ENCODE measurements around the gene PASK.
"Not testable (repeated sequence)": the region's sequence is repeated elsewhere in the genome, so short reads cannot be mapped to it uniquely, and the experiment has no call there.

Gene PASK

GRCh38 chr2:241111440-241111805 lies 37.8 kb downstream of the PASK start:
- Histone ChIP-seq H3K4me1 (ENCODE audit: control insufficient read depth, insufficient read depth, low read length) (no peaks in the 10 kb centered on the region), H3K4me3 (ENCODE audit: low read depth, low read length) (no peak overlapping the region), H3K9ac (ENCODE audit: low read length) (no peak overlapping the region), H3K27me3 (ENCODE audit: control insufficient read depth, insufficient read depth, low read length) (no peaks in the 10 kb centered on the region), H3K36me3 (ENCODE audit: control insufficient read depth, insufficient read depth, low read length) (peaks cover 69% of the 10 kb centered on the region), H3K27ac (ENCODE audit: low read depth, low read length) (no peak overlapping the region), H3K9me3 (ENCODE audit: control insufficient read depth, insufficient read depth, low read depth, low read length) (no peaks in the 10 kb centered on the region)

GRCh38 chr2:241110607-241111439 lies 38.4 kb downstream of the PASK start:
- Histone ChIP-seq H3K4me1 (ENCODE audit: control insufficient read depth, insufficient read depth, low read length) (no peaks in the 10 kb centered on the region), H3K4me3 (ENCODE audit: low read depth, low read length) (no peak overlapping the region), H3K27me3 (ENCODE audit: control insufficient read depth, insufficient read depth, low read length) (no peaks in the 10 kb centered on the region), H3K27ac (ENCODE audit: low read depth, low read length) (no peak overlapping the region), H3K9ac (ENCODE audit: low read length) (no peak overlapping the region), H3K36me3 (ENCODE audit: control insufficient read depth, insufficient read depth, low read length) (peaks cover 66% of the 10 kb centered on the region), H3K9me3 (ENCODE audit: control insufficient read depth, insufficient read depth, low read depth, low read length) (no peaks in the 10 kb centered on the region)

GRCh38 chr2:241110089-241110606 lies 39.1 kb downstream of the PASK start:
- Histone ChIP-seq H3K4me1 (ENCODE audit: control insufficient read depth, insufficient read depth, low read length) (no peaks in the 10 kb centered on the region), H3K9me3 (ENCODE audit: control insufficient read depth, insufficient read depth, low read depth, low read length) (no peaks in the 10 kb centered on the region), H3K4me3 (ENCODE audit: low read depth, low read length) (no peak overlapping the region), H3K9ac (ENCODE audit: low read length) (no peak overlapping the region), H3K36me3 (ENCODE audit: control insufficient read depth, insufficient read depth, low read length) (peaks cover 63% of the 10 kb centered on the region), H3K27me3 (ENCODE audit: control insufficient read depth, insufficient read depth, low read length) (no peaks in the 10 kb centered on the region), H3K27ac (ENCODE audit: low read depth, low read length) (no peak overlapping the region)

- no peaks in the 10 kb centered on the region for H3K4me1 ChIP-seq (ENCODE audit: control insufficient read depth, insufficient read depth, low read length)
- H3K36me3 ChIP-seq (ENCODE audit: control insufficient read depth, insufficient read depth, low read length), result peaks cover 56% of the 10 kb centered on the region
- H3K27me3 ChIP-seq (ENCODE audit: control insufficient read depth, insufficient read depth, low read length), result no peaks in the 10 kb centered on the region
- no peak overlapping the region for H3K4me3 ChIP-seq (ENCODE audit: low read depth, low read length)
- no peak overlapping the region for H3K27ac ChIP-seq (ENCODE audit: low read depth, low read length)
- no peaks in the 10 kb centered on the region for H3K9me3 ChIP-seq (ENCODE audit: control insufficient read depth, insufficient read depth, low read depth, low read length)
- H3K9ac ChIP-seq (ENCODE audit: low read length), result no peak overlapping the region
These were observed 39.8 kb downstream of the PASK start for GRCh38 chr2:241109210-241110088.

GRCh38 chr2:241108271-241109209 lies 40.7 kb downstream of the PASK start:
- no peak overlapping the region for H3K4me3 ChIP-seq (ENCODE audit: low read depth, low read length)
- no peaks in the 10 kb centered on the region for H3K27me3 ChIP-seq (ENCODE audit: control insufficient read depth, insufficient read depth, low read length)
- H3K9me3 ChIP-seq (ENCODE audit: control insufficient read depth, insufficient read depth, low read depth, low read length), result no peaks in the 10 kb centered on the region
- peaks cover 47% of the 10 kb centered on the region for H3K36me3 ChIP-seq (ENCODE audit: control insufficient read depth, insufficient read depth, low read length)
- H3K4me1 ChIP-seq (ENCODE audit: control insufficient read depth, insufficient read depth, low read length), result no peaks in the 10 kb centered on the region
- no peak overlapping the region for H3K27ac ChIP-seq (ENCODE audit: low read depth, low read length)
- no peak overlapping the region for H3K9ac ChIP-seq (ENCODE audit: low read length)

- Histone ChIP-seq H3K9ac (ENCODE audit: low read length) (no peak overlapping the region), H3K36me3 (ENCODE audit: control insufficient read depth, insufficient read depth, low read length) (peaks cover 36% of the 10 kb centered on the region), H3K9me3 (ENCODE audit: control insufficient read depth, insufficient read depth, low read depth, low read length) (no peaks in the 10 kb centered on the region), H3K27me3 (ENCODE audit: control insufficient read depth, insufficient read depth, low read length) (no peaks in the 10 kb centered on the region), H3K27ac (ENCODE audit: low read depth, low read length) (no peak overlapping the region), H3K4me3 (ENCODE audit: low read depth, low read length) (no peak overlapping the region), H3K4me1 (ENCODE audit: control insufficient read depth, insufficient read depth, low read length) (no peaks in the 10 kb centered on the region)
These were observed 42.1 kb downstream of the PASK start for GRCh38 chr2:241107031-241107783.

GRCh38 chr2:241105641-241106040 lies 43.6 kb downstream of the PASK start:
- peaks cover 27% of the 10 kb centered on the region for H3K36me3 ChIP-seq (ENCODE audit: control insufficient read depth, insufficient read depth, low read length)
- no peak overlapping the region for H3K27ac ChIP-seq (ENCODE audit: low read depth, low read length)

GRCh38 chr2:241104611-241105010 lies 44.7 kb downstream of the PASK start:
- H3K27ac ChIP-seq (ENCODE audit: low read depth, low read length); H3K27me3 ChIP-seq (ENCODE audit: control insufficient read depth, insufficient read depth, low read length); H3K4me3 ChIP-seq (ENCODE audit: low read depth, low read length); H3K9ac ChIP-seq (ENCODE audit: low read length); H3K9me3 ChIP-seq (ENCODE audit: control insufficient read depth, insufficient read depth, low read depth, low read length); H3K4me1 ChIP-seq (ENCODE audit: control insufficient read depth, insufficient read depth, low read length): not testable (repeated sequence)
- H3K36me3 ChIP-seq (ENCODE audit: control insufficient read depth, insufficient read depth, low read length), result peaks cover 32% of the 10 kb centered on the region

More at GRCh38 chr2:241105641-241106040, 43.6 kb downstream of the PASK start:
- Histone ChIP-seq H3K9ac (ENCODE audit: low read length) (no peak overlapping the region), H3K4me1 (ENCODE audit: control insufficient read depth, insufficient read depth, low read length) (no peaks in the 10 kb centered on the region), H3K4me3 (ENCODE audit: low read depth, low read length) (no peak overlapping the region), H3K27me3 (ENCODE audit: control insufficient read depth, insufficient read depth, low read length) (no peaks in the 10 kb centered on the region), H3K9me3 (ENCODE audit: control insufficient read depth, insufficient read depth, low read depth, low read length) (no peaks in the 10 kb centered on the region)

- Histone ChIP-seq H3K36me3 (ENCODE audit: control insufficient read depth, insufficient read depth, low read length) (peaks cover 36% of the 10 kb centered on the region), H3K9me3 (ENCODE audit: control insufficient read depth, insufficient read depth, low read depth, low read length) (no peaks in the 10 kb centered on the region), H3K27ac (ENCODE audit: low read depth, low read length) (no peak overlapping the region), H3K27me3 (ENCODE audit: control insufficient read depth, insufficient read depth, low read length) (no peaks in the 10 kb centered on the region), H3K9ac (ENCODE audit: low read length) (no peak overlapping the region), H3K4me3 (ENCODE audit: low read depth, low read length) (peak overlapping the region; percentile 96), H3K4me1 (ENCODE audit: control insufficient read depth, insufficient read depth, low read length) (no peaks in the 10 kb centered on the region)
These were observed 46.1 kb downstream of the PASK start for GRCh38 chr2:241103176-241103595.

All from HUES6 (cell line).